IPS-NIHi7 (cell line): ENCODE measurements around the gene SIAE.

Source experiments
- DNase-seq: peaks from one replicate; pipeline ENCODE4 v3.0.0; 2012; ENCODE audit warnings: mixed read lengths; ENCODE audit errors: extremely low spot score

SIAE gene

GRCh38 chr11:124663861-124664260 lies 9.7 kb downstream of the SIAE start:
- no peak for DNase-seq

GRCh38 chr11:124662106-124662505 lies 11.4 kb downstream of the SIAE start:
- DNase-seq = no peak

GRCh38 chr11:124661553-124661952 lies 12.0 kb downstream of the SIAE start:
- no peak for DNase-seq

GRCh38 chr11:124658986-124659385 lies 14.6 kb downstream of the SIAE start:
- DNase-seq = no peak

GRCh38 chr11:124658501-124658900 lies 15.0 kb downstream of the SIAE start:
- DNase-seq = no peak

DNA sequence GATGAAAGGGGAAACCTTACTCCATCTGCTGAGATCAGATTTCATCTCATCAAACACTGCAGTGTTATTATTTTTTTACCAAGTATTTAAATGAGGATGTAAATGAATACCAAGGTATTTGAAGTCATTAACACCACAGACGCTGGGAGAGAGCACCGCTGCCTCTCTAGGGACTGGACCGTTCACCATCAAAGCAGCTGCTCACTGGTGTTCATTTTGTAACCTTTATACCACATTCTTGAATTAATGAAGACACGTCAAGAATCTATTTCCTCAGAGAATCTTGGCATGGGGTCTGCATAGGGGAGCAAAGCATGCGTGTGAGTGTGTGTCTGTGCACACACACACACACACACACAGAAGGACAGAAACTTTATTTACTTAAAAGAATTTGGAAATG lies 15.6 kb downstream of the SIAE start:
- DNase-seq = no peak

- peak; percentile 22 for DNase-seq
Observed at GRCh38 chr11:124656774-124657630, 16.5 kb downstream of the SIAE start.

DNA sequence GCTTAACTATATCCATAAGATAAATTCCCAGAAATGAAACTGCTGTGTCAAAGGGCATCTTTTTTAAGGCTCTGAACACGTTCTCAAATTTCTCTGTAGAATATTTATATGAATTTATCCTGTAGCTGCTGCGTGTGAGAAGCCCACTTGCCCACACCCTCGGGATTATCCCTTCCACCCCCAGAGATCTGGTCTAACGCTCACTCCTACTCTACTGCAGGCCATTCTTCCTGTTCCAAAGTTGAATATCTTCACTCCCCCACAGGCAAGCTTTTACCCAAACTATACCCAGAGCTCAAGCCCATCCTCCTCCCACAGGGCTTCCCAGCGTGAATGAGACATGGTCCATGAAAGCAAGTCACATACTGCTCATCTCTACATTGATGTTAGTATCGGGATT lies 24.9 kb downstream of the SIAE start:
- DNase-seq = no peak

GRCh38 chr11:124646148-124646547 lies 27.4 kb downstream of the SIAE start:
- no peak for DNase-seq

GRCh38 chr11:124644426-124645280 lies 28.9 kb downstream of the SIAE start:
- DNase-seq = peak; percentile 75

GRCh38 chr11:124643605-124644425 lies 29.7 kb downstream of the SIAE start:
- no peak for DNase-seq

DNA sequence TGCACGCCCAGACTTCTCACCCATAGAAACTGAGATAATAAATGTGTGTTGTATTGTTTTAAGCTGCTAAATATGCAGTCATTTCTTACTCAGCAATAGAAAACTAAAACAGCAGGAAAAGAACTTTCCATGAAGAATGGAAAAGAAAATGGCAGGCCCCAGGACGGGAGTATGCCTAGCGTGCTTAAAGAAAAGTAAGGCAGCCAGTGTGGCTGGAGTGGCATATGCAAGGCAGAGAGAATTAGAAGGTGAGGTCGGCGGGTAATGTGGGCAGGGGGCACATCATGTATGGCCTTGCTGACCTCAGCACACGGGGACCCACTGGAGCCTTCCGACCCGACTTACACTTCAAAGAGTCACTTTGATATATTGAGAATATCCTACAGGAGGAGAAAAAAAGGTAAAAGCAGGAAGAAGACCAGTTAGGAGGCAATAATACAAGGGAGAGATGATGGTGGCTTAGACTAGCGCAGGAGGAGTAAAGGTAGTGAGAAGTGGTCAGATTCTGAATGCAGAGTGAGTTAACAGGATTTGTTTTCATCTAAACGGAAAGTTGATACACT lies 30.4 kb downstream of the SIAE start:
- DNase-seq = no peak

- no peak for DNase-seq
Observed at GRCh38 chr11:124642628-124643027, 30.9 kb downstream of the SIAE start.

GRCh38 chr11:124640666-124641065 lies 32.9 kb downstream of the SIAE start:
- DNase-seq = peak; percentile 33

- no peak for DNase-seq
Observed at GRCh38 chr11:124639186-124639585, 34.4 kb downstream of the SIAE start.

GRCh38 chr11:124638500-124638899 lies 35.0 kb downstream of the SIAE start:
- no peak for DNase-seq

DNA sequence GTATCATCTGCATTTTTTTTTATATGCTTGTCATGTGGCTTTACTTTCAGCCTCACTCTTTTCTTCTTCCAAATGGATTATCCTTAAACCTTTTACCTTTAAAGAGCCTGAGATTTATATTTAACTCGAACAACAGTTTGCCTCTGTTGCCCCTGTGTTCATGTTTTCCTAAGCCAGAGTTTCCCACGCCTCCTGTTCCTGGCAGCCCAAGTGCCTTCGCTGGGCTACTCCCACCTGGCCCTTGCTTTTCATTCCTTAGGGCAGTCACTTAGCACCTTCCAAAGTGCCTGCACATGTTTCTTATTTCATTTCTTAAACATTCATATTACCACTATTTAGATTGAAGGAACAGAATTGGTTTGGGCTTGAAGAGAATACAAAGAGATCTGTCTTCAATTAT lies 37.6 kb downstream of the SIAE start:
- DNase-seq = no peak

DNA sequence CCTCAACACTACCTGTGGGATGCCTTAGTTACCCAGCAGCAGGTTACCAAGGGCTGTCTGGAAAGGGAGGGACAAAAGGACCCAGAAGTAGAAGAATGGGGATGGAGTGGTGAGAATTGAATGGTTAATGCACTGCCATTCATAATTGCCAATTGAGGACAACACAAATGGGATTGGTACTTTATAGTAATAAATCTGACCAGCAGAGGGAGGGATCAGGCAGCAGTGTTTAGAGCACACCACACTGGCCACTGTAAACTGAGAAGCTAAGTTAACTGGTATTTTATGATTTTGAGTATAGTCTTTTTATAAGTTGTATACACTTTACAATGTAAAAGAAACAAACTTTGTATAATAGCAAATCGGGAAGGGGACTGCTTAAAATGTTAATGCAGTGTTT lies 40.2 kb downstream of the SIAE start:
- DNase-seq = no peak

DNA sequence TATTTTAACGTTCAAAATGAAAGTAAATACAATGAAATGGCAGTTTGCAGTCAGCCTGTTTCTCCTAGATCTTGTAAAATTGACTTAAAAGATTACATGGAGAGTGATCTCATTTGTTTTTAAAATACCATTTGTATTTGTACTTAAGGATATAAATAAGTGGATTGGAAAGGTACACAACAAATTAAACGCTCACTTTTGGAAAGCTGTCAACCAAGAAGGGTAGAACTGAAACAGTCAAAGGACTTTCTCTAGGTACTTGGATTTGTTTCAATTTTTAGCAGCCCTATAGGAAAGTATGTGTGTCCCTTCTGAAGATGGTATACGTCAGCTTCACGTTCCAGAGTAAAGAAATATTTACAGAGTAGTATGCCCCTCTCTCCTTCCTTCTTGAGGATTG lies 43.6 kb downstream of the SIAE start:
- no peak for DNase-seq

GRCh38 chr11:124627546-124627945 lies 46.0 kb downstream of the SIAE start:
- DNase-seq = no peak

- no peak for DNase-seq
Observed at GRCh38 chr11:124625504-124626168, 47.9 kb downstream of the SIAE start.
